ENCODE results near the gene MED12L.

MED12L gene

GRCh38 chr3:151305060-151305774 lies 219.8 kb downstream of the MED12L start:
- no peak for DNase-seq

GRCh38 chr3:151305775-151306151 lies 220.3 kb downstream of the MED12L start:
- no peak for DNase-seq

GRCh38 chr3:151306168-151306810 lies 220.8 kb downstream of the MED12L start:
- DNase-seq = no peak

GRCh38 chr3:151307131-151307530 lies 221.7 kb downstream of the MED12L start:
- DNase-seq = no peak

- no peak for DNase-seq
Measured at GRCh38 chr3:151307583-151308488, 222.4 kb downstream of the MED12L start.

- DNase-seq = no peak
Measured at GRCh38 chr3:151309566-151309965, 224.1 kb downstream of the MED12L start.

- DNase-seq = no peak
Measured at GRCh38 chr3:151312972-151313371, 227.5 kb downstream of the MED12L start.

- DNase-seq = no peak
Measured at GRCh38 chr3:151314137-151314536, 228.7 kb downstream of the MED12L start.

GRCh38 chr3:151314593-151314992 lies 229.1 kb downstream of the MED12L start:
- DNase-seq = no peak

- DNase-seq = no peak
Measured at GRCh38 chr3:151315136-151315535, 229.7 kb downstream of the MED12L start.

GRCh38 chr3:151315846-151316245 lies 230.4 kb downstream of the MED12L start:
- no peak for DNase-seq

GRCh38 chr3:151316267-151316991 lies 231.0 kb downstream of the MED12L start, which contains the start of gene GPR87:
GPR87 (minus strand) TSS chr3:151316820; CDS start chr3:151300100, 16,720 bp downstream.
- no peak for DNase-seq

GRCh38 chr3:151318313-151318712 lies 232.8 kb downstream of the MED12L start:
- DNase-seq = no peak

- no peak for DNase-seq
Measured at GRCh38 chr3:151318991-151319390, 233.5 kb downstream of the MED12L start.

GRCh38 chr3:151319628-151320027 lies 234.2 kb downstream of the MED12L start:
- DNase-seq = no peak

GRCh38 chr3:151320131-151320530 lies 234.7 kb downstream of the MED12L start:
- DNase-seq = no peak

- DNase-seq = no peak
Measured at GRCh38 chr3:151321526-151321925, 236.1 kb downstream of the MED12L start.

- no peak for DNase-seq
Measured at GRCh38 chr3:151322511-151322910, 237.0 kb downstream of the MED12L start.

- no peak for DNase-seq
Measured at GRCh38 chr3:151327571-151328198, 242.2 kb downstream of the MED12L start.

GRCh38 chr3:151328298-151328995 lies 243.0 kb downstream of the MED12L start:
- no peak for DNase-seq

GRCh38 chr3:151329363-151329762 lies 243.9 kb downstream of the MED12L start, which contains the start of gene P2RY13:
P2RY13 (minus strand) TSS chr3:151329549; CDS start chr3:151329528, 21 bp downstream.
- no peak for DNase-seq

GRCh38 chr3:151330379-151330778 lies 244.9 kb downstream of the MED12L start:
- no peak for DNase-seq
